GM18505 (cell line): ENCODE results near the gene SMOC1.

Experiments used
- ATAC-seq: cut with Tn5 transposase; IDR thresholded peaks from one replicate; pipeline ENCODE4 v1.9.1; 2021; ENCODE audit not compliant: unreplicated experiment
- POLR2A ChIP-seq: IDR thresholded peaks from 4 replicates; pipeline ENCODE4 v1.6.1; 2011; ENCODE audit warnings: borderline replicate concordance; ENCODE audit not compliant: insufficient read depth, insufficient read length; ENCODE audit errors: extremely low read depth

SMOC1 gene

DNA sequence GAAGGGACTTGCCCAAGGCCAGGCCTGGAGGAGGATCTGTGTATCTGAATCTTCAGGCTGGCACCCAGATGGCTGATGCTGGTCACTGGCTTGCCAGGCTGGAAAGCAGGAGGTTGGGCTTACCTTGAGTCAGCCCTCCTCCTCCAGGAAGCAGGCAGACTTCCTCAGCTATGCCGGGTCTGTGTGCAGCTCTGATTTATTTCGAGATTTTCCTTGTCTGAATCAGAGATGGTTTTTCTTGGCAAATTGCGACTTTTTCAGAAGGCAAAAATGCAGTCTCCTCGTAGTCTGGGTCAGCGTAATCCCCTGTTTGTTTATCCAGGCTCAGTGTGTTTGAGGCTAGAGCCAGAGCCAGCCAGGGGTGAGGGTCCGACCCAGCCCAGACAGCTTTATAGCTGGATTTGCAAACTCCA, 48.9 kb downstream of the SMOC1 start:
- TF ChIP-seq POLR2A: no peak
- no peak for ATAC-seq

DNA sequence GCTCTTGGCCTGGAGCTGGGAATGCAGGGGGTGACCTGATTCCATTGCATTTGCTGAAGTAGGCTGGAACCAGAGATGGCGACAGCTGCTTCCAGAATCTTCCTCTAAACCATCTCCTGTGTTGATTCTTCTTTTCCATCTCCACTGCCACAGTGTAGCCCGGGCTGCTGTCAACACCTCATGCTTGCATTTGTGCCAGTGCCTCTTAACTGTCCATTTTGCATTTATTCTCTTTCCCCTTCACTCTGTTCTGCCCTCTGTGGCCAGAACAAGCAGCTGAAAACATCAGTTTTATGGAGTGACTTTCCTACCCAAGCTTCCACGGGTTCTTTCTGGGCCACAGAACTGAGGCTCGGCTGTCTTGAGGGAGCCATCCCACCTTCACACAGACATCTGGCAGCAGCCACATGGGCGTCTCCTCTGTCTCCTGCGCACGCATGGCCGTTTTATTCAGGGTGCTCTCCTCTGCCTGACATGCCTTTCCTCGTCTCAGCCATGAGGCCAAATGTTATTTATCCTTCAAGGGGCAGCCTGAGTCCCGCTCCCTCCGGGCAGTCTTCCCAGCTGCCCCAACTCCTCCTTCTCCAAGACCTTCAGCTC, 51.7 kb downstream of the SMOC1 start:
- TF ChIP-seq POLR2A: no peak
- ATAC-seq: no peak

DNA sequence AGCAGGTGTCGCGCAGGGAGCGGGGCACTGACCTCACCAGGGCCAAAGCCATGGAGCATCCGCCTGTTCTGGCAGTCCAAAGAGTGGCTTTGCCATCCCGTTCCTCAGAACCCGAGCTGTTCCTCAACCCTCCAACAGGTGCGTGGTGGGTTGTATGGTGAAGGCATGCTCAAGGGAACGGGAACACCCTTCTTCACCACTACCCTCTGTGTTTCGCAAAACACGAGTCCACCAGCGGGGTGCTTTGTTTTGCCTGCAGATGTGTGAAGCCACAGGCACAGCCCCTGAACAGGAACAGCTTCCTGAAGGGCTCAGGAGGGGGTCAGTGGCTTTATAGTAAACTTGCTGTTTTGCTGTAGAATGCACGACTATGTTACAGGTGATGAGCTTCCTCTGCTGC, 52.7 kb downstream of the SMOC1 start:
- no peak for ATAC-seq
- TF ChIP-seq POLR2A: no peak

DNA sequence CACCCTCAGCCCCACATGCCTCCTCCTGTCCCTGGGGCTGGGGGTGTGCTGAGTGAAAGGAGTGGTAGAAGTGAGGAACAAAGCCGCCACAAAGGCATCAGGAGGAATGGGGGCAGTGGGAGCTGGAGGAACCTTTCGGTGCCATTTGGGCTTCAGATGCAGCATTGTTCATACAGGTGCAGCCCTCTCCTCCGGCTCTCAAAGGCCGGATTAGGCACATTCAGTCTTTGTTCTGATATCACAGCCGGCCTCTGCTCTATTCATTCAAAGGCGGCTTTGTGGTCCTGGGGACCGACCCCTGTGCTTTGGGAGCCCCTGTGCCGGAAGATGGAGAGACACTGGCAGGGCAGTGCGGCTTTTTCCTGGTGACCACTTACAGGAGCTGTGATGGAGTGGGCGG, 53.2 kb downstream of the SMOC1 start:
- TF ChIP-seq POLR2A: no peak
- ATAC-seq: no peak

DNA sequence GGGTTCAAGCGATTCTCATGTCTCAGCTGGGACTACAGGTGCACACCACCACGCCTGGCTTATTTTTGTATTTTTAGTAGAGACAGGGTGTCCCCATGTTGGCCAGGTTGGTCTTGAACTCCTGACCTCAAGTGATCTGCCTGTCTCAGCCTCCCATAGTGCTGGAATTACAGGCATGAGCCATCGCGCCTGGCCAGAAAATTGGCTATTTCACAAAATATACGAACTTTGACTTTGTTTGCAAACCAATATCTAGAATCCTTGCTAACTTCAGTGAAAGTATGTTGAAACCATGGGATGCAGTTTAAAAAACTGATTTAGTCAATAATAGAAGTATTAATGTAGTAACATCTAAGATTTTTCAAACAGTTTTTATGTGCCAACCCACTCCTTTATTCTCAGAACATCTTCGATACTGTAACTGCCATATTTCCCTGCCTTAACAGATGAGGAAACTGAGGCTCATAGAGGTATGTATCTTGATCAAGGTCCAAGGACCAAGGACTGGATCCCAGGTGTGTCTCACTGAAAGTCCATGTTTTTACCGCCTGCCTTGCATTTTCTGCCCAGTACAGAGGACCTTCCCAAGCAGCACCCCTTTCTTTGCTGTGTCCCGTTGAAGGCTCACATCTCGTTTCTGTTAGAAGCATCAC, 54.5 kb downstream of the SMOC1 start:
- no peak for ATAC-seq
- TF ChIP-seq POLR2A: no peak

DNA sequence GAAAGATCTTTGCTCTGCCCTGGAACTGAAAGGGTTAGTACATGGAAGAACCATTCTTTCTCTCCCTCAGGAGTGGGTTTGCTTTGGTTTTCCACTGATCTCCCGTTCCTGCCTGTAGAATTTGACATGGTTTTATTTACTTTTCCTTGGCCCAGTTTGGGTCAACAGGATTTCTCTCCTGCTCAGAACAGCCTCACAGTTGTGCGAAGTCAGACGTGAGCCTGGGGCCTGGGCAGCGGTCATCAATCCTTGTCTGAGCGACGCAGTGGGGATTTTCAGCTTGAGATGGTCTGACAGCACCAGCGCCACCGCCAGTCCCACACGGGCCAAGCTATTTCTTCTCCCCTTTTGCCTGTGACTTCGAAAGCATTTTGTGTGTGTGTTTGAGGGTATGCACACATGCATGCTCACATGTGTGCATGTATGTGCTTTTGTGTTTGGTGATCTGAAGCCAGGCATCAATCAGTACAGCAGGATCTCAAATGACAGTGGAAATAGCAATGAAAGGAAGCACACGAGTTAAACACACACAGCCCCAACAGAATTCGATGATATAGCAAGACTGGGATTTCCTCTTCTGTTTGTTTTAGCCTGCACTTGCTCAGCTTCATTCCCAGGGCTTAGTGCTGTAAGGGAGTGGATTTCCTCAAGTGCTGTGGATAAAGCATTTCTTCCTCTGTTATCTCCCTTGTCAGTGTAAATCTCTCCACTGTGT, 58.3 kb downstream of the SMOC1 start:
- ATAC-seq: no peak

DNA sequence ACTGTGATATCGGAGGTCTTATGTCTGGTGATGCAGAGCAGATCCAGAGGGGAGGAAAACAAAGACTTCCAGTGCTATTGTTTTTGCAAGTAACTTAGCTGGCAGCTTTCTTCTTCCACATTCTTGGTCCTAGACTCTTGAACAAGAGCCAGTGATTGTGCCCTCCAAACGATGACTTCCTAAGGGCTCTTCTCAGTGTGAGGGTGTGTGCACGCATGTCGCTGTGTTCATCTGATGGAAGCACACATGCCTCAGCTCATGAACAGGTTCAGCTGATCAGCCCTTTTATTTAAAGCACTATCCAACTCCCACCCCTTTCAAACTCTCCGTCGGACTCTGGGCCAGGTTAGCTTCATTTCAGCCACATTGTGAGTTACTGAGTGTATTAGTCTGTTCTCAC, 59.5 kb downstream of the SMOC1 start:
- no peak for TF ChIP-seq POLR2A

More for the DNA sequence above, 58.3 kb downstream of the SMOC1 start:
- TF ChIP-seq POLR2A: no peak

DNA sequence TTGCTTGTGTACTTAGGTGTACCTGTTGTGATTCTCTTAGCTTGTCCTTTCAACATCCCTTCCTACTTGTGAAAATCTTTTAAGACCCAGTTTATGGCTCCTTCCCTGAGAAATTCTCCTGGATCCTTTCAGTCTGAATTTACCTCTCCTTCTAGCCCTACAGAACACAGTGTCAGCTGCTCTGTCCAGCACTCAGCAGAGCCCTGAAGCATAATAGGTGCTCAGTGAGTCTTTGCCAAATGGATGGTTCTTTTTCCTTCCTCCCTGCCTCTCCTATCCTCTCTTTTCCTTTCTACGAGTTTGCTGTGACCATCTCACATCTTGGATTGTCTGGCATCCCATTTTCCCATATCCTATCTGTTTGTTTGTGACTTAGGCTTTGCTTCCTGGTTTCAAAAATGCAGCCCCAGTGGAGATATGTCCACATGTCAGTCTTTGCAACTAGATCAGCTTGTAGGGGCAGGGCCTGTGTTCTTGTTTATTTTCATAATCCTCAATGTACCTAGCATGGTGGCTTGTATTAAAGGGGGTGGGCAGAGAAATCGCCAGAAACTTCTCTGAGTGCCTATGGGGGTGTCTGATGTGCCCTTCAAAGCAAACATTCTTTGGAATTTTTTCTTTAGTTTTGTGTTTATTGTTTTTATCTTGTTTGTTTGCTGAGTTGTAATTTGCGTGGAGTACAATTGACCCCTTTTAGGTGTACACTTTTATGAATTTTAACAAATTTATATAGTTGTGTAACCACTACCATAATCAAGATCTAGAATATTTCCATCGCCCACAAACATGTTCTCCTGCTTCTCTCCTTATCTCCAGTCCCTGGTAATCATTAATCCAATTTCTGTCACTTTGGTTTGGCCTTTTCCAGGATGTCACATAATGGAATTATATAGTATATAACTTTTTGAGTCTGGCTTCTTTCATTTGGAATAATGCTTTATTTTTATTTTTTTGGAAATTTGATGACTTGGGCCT, 62.8 kb downstream of the SMOC1 start:
- ATAC-seq: no peak
- no peak for TF ChIP-seq POLR2A

More for the DNA sequence above, 59.5 kb downstream of the SMOC1 start:
- ATAC-seq: no peak

DNA sequence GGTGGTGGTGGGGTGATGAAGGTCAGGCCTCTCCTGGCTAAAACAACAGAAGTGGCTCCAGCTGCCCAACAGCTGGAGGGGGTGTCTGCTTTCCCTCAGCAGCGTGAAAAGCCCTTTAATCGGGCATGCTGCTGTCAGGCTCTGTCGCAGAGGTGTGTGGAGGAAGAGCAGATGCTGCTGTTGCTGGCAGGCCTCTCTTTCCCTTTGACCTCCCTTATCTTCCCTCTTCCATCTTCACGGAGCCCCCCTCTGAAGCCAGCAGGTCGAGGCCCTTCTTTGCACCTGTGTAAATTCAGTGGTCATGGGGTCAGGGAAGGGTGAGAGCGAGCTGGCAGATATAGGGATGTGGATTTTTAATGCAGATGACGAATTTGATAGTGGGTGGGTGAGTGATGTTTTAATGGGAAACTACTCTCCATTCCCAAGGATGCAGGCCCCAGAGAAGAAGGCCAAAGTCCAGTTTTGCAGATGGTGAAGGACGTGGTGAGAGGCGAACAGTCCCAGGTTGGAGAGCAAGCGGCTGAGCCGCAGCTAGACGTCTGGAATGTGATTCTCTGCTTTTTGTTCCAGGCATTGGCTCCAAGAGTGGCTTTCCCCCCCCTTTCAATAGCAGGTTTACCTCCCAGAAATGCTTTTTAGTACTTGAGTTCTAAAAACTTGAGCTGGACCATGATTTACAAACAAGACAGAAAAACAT, 64.0 kb downstream of the SMOC1 start:
- TF ChIP-seq POLR2A: no peak
- ATAC-seq: no peak

DNA sequence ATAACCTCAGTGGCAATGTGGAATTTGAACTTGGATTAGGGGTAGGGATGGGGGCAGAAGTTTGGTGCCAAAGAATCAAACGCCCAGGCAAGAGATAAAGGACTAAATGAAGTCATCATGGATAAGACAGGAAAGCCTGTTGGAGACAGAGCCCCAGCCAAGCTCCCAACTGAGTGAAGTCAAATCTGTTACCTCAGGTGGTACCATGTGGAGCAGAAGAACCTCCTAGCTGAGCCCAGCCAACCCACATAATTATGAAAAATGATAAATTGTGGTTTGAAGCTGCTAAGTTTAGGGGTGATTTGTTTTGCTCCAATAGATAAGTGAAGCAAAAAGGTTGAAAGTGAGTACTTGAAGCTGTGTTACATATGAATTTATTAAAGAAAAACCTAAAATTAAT, 66.1 kb downstream of the SMOC1 start:
- no peak for TF ChIP-seq POLR2A
- ATAC-seq: no peak

DNA sequence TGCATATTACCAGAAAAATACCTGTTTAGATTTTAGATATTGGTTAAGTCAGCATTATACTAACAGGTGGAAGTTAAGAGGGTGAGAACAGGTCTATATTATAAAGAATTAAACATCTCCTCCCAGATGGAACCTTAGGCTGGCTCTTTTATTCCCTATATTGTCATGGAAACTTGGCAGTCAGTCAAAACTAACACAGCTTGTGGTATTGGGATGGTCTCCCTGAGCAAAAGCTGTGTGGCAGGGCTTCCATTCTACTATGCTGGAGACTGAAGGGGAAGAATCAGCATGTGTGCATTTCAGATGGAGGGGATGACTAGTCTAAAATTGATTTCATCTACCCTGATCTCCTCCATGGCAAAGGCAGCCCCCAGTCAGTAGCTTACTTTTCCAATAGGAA, 66.7 kb downstream of the SMOC1 start:
- ATAC-seq: no peak

DNA sequence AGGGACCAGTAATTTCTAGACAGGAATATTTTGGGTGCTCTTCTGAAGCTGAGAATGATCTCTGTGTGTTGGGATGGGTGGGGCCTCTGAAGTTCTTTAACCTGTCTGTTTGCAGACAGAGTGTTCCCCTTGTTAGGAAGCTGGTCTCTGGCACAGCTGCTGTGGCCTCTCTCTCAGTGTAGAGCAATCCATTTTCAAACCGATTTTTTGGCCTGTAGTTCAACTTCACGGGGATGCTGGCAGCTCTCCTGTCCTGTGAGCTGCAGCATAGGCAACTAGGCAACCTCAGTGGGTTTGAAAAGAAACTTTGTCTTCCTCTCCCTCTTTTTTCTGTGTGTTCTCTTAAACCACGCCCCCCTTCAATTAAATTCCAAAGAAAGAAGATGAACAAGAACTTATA, 69.1 kb downstream of the SMOC1 start:
- no peak for TF ChIP-seq POLR2A
- no peak for ATAC-seq

More for the DNA sequence above, 66.7 kb downstream of the SMOC1 start:
- no peak for TF ChIP-seq POLR2A

DNA sequence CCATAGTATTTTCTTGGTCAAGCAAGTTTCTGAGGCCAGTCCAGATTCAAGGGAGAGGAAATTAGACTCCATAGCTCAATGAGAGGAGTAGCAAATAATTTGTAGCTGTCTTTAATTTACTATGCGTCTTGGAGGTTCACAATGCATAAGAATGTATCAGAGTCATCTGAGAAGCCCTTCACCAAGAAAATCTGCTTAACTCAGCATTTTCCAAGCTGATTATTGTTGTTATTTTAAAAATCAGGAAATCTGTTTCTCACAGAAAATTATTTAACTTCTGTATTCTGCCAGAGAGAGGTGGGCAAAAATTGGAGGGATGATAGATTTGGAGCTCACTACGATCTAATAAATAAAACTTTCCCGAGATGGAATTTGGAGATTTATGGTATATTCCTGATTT, 72.0 kb downstream of the SMOC1 start:
- ATAC-seq: no peak
- no peak for TF ChIP-seq POLR2A

DNA sequence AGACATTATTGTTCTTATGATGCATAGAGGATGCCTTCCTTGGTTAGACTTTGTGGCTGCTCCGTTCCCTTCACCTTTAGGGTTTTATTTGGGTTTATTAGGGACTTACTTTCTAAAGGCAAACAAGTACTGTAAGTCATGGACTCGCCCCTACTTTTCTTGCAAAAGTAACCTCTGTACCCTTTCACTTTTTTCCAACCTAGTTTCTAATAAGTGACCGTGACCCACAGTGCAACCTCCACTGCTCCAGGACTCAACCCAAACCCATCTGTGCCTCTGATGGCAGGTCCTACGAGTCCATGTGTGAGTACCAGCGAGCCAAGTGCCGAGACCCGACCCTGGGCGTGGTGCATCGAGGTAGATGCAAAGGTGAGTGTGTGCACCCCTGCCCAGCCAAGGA, 72.7 kb downstream of the SMOC1 start:
- no peak for ATAC-seq
- TF ChIP-seq POLR2A: no peak
